ENCODE data around the gene FOXS1. TPM values are rescaled to one million over a fixed set of nuclear protein-coding genes. Genes with fewer than 3 reads are reported as not detected.

Gene FOXS1
- total RNA-seq, 1 donor from 2014 or later = 3.3 TPM

DNA sequence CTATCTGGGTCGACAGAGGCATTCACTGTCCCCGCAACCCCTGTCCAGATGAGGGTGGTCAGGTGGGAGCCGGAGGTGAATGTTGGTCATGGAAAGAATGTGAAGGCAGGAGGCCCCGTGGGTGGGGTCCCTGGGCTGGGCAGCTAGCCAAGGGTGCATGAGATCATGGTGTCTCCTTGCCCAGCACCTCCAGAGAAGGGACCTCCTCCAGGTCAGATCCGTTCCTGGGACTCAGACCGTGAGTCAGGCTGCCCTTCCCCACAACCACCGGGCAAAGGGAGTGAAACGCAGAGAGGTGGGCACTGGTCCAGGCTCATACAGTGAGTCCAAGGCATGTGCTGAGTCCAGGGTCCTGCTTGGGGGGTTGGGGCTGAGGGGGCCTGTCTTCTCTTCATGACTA lies 3.5 kb downstream of the FOXS1 start:
- Histone ChIP-seq H3K4me1 (peaks cover 18% of the 10 kb centered on the region), H3K9me3 (no peaks in the 10 kb centered on the region), H3K4me3 (no peak overlapping the region), H3K27ac (peak overlapping the region; percentile 72), H3K27me3 (no peaks in the 10 kb centered on the region), H3K36me3 (no peaks in the 10 kb centered on the region)
- TF ChIP-seq, protein P1, sequence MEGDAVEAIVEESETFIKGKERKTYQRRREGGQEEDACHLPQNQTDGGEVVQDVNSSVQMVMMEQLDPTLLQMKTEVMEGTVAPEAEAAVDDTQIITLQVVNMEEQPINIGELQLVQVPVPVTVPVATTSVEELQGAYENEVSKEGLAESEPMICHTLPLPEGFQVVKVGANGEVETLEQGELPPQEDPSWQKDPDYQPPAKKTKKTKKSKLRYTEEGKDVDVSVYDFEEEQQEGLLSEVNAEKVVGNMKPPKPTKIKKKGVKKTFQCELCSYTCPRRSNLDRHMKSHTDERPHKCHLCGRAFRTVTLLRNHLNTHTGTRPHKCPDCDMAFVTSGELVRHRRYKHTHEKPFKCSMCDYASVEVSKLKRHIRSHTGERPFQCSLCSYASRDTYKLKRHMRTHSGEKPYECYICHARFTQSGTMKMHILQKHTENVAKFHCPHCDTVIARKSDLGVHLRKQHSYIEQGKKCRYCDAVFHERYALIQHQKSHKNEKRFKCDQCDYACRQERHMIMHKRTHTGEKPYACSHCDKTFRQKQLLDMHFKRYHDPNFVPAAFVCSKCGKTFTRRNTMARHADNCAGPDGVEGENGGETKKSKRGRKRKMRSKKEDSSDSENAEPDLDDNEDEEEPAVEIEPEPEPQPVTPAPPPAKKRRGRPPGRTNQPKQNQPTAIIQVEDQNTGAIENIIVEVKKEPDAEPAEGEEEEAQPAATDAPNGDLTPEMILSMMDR (IDR thresholded peaks at IDR 0.05) = no peak
- ATAC-seq (no peak), DNase-seq (no peak)
- intact Hi-C loops (cut with DNase I) = no loop called here

GRCh38 chr20:31840906-31841816 lies 4.2 kb downstream of the FOXS1 start:
- no peaks in the 10 kb centered on the region for H3K9me3 ChIP-seq
- peaks cover 26% of the 10 kb centered on the region for H3K4me1 ChIP-seq
- H3K27ac ChIP-seq = peak overlapping the region; percentile 72
- intact Hi-C loops (cut with DNase I) = no loop called here
- no peak overlapping the region for H3K4me3 ChIP-seq
- TF ChIP-seq, protein P1 (IDR thresholded peaks at IDR 0.05) = no peak
- DNase-seq (no peak), ATAC-seq (no peak)
- no peaks in the 10 kb centered on the region for H3K27me3 ChIP-seq
- no peaks in the 10 kb centered on the region for H3K36me3 ChIP-seq

DNA sequence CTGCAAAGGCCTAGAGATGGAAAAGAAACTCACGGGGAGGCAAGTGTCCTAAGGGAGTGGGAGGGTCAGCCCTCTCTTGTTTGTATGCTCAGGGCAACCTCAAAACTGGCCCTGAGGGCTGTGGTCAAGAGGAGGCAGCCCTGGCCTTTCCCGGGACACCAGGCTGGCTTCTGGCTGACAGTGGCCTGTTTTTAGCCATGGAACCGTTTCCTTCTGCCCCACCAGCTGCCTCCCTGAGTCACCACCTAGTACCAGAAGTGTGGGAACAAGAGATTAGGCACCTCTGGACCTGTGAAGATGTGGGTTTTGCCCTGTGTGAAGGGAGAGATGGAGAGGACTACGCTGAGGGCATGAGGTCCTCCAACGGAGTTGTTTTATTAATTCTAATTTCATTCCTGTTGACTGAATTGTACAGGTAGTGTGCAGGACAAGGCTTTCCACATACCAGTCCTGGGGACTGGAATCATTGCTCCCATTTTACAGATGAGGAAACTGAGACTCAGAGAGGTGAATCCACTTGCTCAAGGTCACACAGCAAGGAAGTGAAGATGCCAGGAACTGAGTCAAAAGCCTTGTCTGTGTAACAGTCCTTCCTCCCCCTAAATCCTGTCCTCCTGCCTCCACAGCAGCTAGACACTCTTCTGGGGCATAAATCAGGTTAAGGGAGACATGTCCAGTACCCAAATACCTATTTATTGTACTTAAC lies 5.5 kb downstream of the FOXS1 start:
- intact Hi-C loops (cut with DNase I) = no loop called here
- peaks cover 32% of the 10 kb centered on the region for H3K4me1 ChIP-seq

DNA sequence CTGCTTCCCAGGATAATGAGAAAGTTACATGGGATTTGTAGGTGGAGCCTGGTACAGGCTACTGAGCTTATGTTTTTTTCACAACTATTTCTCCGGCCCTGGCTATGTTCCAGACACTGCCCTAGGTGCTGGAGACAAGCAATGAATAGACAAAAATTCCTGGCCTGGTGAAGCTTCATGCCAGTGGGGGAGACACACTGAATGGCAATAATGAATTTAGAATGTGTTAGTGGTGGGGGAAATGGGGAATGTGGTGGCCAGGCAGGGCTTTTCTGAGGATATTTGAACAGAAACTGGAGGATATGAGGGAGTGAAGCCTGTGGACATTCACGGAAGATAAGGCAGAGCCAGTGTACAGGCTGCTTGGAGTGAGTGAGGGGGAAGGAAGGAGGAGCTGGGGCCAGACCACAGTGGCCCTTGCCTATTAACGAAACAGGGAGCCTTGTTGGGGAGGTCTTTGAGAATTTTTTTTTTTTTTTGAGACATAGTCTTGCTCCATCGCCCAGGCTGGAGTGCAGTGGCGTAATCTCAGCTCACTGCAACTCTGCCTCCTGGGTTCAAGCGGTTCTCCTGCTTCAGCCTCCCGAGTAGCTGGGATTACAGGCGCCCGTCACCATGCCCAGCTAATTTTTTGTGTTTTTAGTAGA lies 6.6 kb downstream of the FOXS1 start:
- Histone ChIP-seq H3K36me3 (no peaks in the 10 kb centered on the region), H3K27me3 (no peaks in the 10 kb centered on the region), H3K4me1 (peaks cover 32% of the 10 kb centered on the region), H3K9me3 (no peaks in the 10 kb centered on the region), H3K4me3 (no peak overlapping the region), H3K27ac (no peak overlapping the region)
- intact Hi-C loops (cut with DNase I) = no loop called here
- TF ChIP-seq, protein P1 (IDR thresholded peaks at IDR 0.05) = no peak
- ATAC-seq (no peak), DNase-seq (no peak)

More for the DNA sequence above, 5.5 kb downstream of the FOXS1 start:
- DNase-seq (no peak), ATAC-seq (no peak)
- no peaks in the 10 kb centered on the region for H3K27me3 ChIP-seq
- no peak overlapping the region for H3K4me3 ChIP-seq
- no peak overlapping the region for H3K27ac ChIP-seq
- H3K9me3 ChIP-seq = no peaks in the 10 kb centered on the region
- TF ChIP-seq, protein P1 (IDR thresholded peaks at IDR 0.05) = no peak
- H3K36me3 ChIP-seq = no peaks in the 10 kb centered on the region

DNA sequence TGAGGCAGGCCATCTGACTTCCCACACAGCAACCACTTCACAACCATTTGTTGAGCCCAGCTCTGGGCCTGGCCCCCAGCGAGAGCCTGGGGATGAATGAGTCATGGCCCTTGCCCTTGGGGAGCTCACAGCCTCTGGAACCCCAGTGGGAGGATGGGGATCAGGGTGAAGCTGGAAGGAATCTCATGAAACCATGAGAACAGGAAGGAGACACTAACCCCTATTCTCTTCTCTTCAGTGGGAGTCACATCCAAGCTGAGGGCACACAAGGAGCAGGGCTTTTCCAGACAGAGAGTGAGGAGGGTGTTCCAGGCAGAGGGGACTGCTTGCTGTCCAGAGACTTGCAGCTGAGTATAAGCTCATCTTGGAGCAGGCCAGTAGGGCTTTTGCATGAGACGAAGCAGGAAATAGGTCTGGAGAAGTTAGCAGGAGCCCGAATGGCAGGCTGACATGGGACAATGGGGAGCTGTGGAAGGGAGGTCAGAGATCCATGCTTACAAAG lies 7.5 kb downstream of the FOXS1 start:
- TF ChIP-seq, protein P1 (IDR thresholded peaks at IDR 0.05) = no peak
- H3K4me3 ChIP-seq = no peak overlapping the region
- no peaks in the 10 kb centered on the region for H3K27me3 ChIP-seq
- H3K9me3 ChIP-seq = no peaks in the 10 kb centered on the region
- H3K27ac ChIP-seq = no peak overlapping the region
- H3K4me1 ChIP-seq = peaks cover 32% of the 10 kb centered on the region
- no peak for DNase-seq
- no peak for ATAC-seq
- intact Hi-C loops (cut with DNase I) = no loop called here
- H3K36me3 ChIP-seq = no peaks in the 10 kb centered on the region

Measured in upper lobe of right lung (tissue), 1 donor.